IMR-90 (cell line): ENCODE results near the gene GRB2. TPM values are rescaled to one million over a fixed set of nuclear protein-coding genes. Genes with fewer than 3 reads are reported as not detected.

Source experiments
- ATAC-seq: fragments of 200-7000 bp; cut with Tn5 transposase; 2 replicates; pipeline ENCODE4 v1.9.1; 2020; ENCODE audit warnings: low read depth, mild to moderate bottlenecking, moderate library complexity
- BruUV-seq: library from RNA; stranded (reverse); fragments of 400-500 nt; replicated peaks from 2 replicates; lab custom pipeline; 2021; lab: Mats Ljungman, UMichigan
- CTCF ChIA-PET: fragments of 300-600 bp; formaldehyde crosslinking; extraction: SDS; loops from one replicate; lab custom pipeline; 2021; ENCODE audit warnings: antibody characterized with exemption; lab: Yijun Ruan, JAX
- POLR2A ChIA-PET: fragments of 300-600 bp; sonication (Branson Sonifier 250); formaldehyde crosslinking; loops from one replicate; lab custom pipeline; 2022; ENCODE audit warnings: antibody characterized with exemption; ENCODE audit not compliant: unreplicated experiment; lab: Charles Lee
- DNase-seq: peaks from one replicate; pipeline ENCODE4 v3.0.0; 2013
- H2AFZ ChIP-seq: replicated peaks from 2 replicates; pipeline ENCODE3; 2013; ENCODE audit warnings: low read length, mild to moderate bottlenecking; ENCODE audit not compliant: poor library complexity
- H2AK5ac ChIP-seq: 2 replicates; pipeline ENCODE4 v1.6.1; 2013; ENCODE audit warnings: low read depth, low read length, inconsistent platforms
- H2AK9ac ChIP-seq: replicated peaks from 2 replicates; pipeline ENCODE3; 2013; ENCODE audit warnings: mild to moderate bottlenecking, low read depth, low read length, moderate library complexity; ENCODE audit not compliant: poor library complexity
- H2BK120ac ChIP-seq: 2 replicates; pipeline ENCODE4 v1.6.1; 2013; ENCODE audit warnings: low read depth, low read length, inconsistent platforms
- H2BK15ac ChIP-seq: 3 replicates; pipeline ENCODE4 v1.6.1; 2013; ENCODE audit warnings: low read depth, low read length, inconsistent platforms
- H2BK20ac ChIP-seq: 2 replicates; pipeline ENCODE4 v1.6.1; 2013; ENCODE audit warnings: low read depth, mild to moderate bottlenecking, inconsistent platforms, low read length, moderate library complexity
- H2BK5ac ChIP-seq: 2 replicates; pipeline ENCODE4 v1.6.1; 2013; ENCODE audit warnings: mild to moderate bottlenecking, low read depth, low read length, inconsistent platforms; ENCODE audit not compliant: poor library complexity, severe bottlenecking
- H3K14ac ChIP-seq: replicated peaks from 2 replicates; pipeline ENCODE4 v1.6.1; 2013; ENCODE audit warnings: low read depth, low read length, inconsistent platforms
- H3K18ac ChIP-seq: 2 replicates; pipeline ENCODE4 v1.6.1; 2013; ENCODE audit warnings: low read depth, low read length, control low read depth
- H3K23ac ChIP-seq: 2 replicates; pipeline ENCODE4 v1.6.1; 2013; ENCODE audit warnings: low read depth, low read length, inconsistent platforms
- H3K27ac ChIP-seq: 2 replicates; pipeline ENCODE4 v1.5.1; 2013; ENCODE audit warnings: mild to moderate bottlenecking, control low read depth, low read length; ENCODE audit not compliant: insufficient read depth
- H3K27me3 ChIP-seq: 2 replicates; pipeline ENCODE4 v1.6.1; 2013; ENCODE audit warnings: low read length; ENCODE audit not compliant: control insufficient read depth, insufficient read depth
- H3K36me3 ChIP-seq: 2 replicates; pipeline ENCODE4 v1.6.1; 2013; ENCODE audit warnings: low read length, mixed read lengths; ENCODE audit not compliant: control insufficient read depth, insufficient read depth
- H3K4ac ChIP-seq: 2 replicates; pipeline ENCODE4 v1.6.1; 2013; ENCODE audit warnings: low read depth, low read length, inconsistent platforms
- H3K4me1 ChIP-seq: 2 replicates; pipeline ENCODE4 v1.6.1; 2013; ENCODE audit warnings: low read length, mixed read lengths; ENCODE audit not compliant: control insufficient read depth, insufficient read depth
- H3K4me2 ChIP-seq: 2 replicates; pipeline ENCODE4 v1.6.1; 2013; ENCODE audit warnings: low read depth, mild to moderate bottlenecking, control low read depth, low read length, moderate library complexity
- H3K4me3 ChIP-seq: 2 replicates; pipeline ENCODE4 v1.5.1; 2013; ENCODE audit warnings: low read depth, mild to moderate bottlenecking, control low read depth, low read length, moderate library complexity; ENCODE audit not compliant: insufficient read depth
- H3K56ac ChIP-seq: 2 replicates; pipeline ENCODE4 v1.6.1; 2013; ENCODE audit warnings: low read length, inconsistent platforms; ENCODE audit not compliant: insufficient read depth; ENCODE audit errors: extremely low read depth
- H3K79me1 ChIP-seq, 2 experiments: 2 replicates each; pipeline ENCODE4 v1.6.1; 2013; ENCODE audit warnings: low read length in 2 of 2, inconsistent platforms in 1 of 2, low read depth in 1 of 2
- H3K9ac ChIP-seq: 2 replicates; pipeline ENCODE4 v1.6.1; 2013; ENCODE audit warnings: low read depth, low read length, control low read depth
- H3K9me1 ChIP-seq: 2 replicates; pipeline ENCODE4 v1.6.1; 2013; ENCODE audit warnings: low read length, inconsistent platforms; ENCODE audit not compliant: insufficient read depth
- H3K9me3 ChIP-seq: 2 replicates; pipeline ENCODE4 v1.6.1; 2013; ENCODE audit warnings: low read length; ENCODE audit not compliant: control insufficient read depth, insufficient read depth
- H4K20me1 ChIP-seq: 2 replicates; pipeline ENCODE4 v1.6.1; 2013; ENCODE audit warnings: low read length, inconsistent platforms; ENCODE audit not compliant: insufficient read depth
- H4K5ac ChIP-seq: 2 replicates; pipeline ENCODE4 v1.6.1; 2013; ENCODE audit warnings: mild to moderate bottlenecking, low read depth, low read length, control low read depth
- H4K8ac ChIP-seq, 2 experiments: 2 replicates each; pipeline ENCODE4 v1.6.1; 2013; ENCODE audit warnings: low read depth in 2 of 2, low read length in 2 of 2, control low read depth in 1 of 2, inconsistent platforms in 1 of 2
- H4K91ac ChIP-seq: 2 replicates; pipeline ENCODE4 v1.6.1; 2013; ENCODE audit warnings: low read depth, low read length, inconsistent platforms; ENCODE audit not compliant: insufficient read depth
- BHLHE40 ChIP-seq: fragments of 150-350 bp; IDR thresholded peaks from 2 replicates; pipeline ENCODE4 v1.6.1; 2016; ENCODE audit warnings: mild to moderate bottlenecking, low read depth, low read length
- CEBPB ChIP-seq: IDR thresholded peaks from 2 replicates; pipeline ENCODE4 v1.6.1; 2012; ENCODE audit warnings: low read depth, low read length, improper control_type of control experiment
- MAFK ChIP-seq: IDR thresholded peaks from 2 replicates; pipeline ENCODE4 v1.6.1; 2012; ENCODE audit warnings: low read depth, low read length, improper control_type of control experiment
- MAZ ChIP-seq: IDR thresholded peaks from 2 replicates; pipeline ENCODE4 v1.6.1; 2012; ENCODE audit warnings: low read depth, mild to moderate bottlenecking, low read length, improper control_type of control experiment, moderate library complexity, borderline replicate concordance
- MXI1 ChIP-seq: IDR thresholded peaks from 2 replicates; pipeline ENCODE4 v1.6.1; 2012; ENCODE audit warnings: low read depth, mild to moderate bottlenecking, low read length, moderate library complexity, borderline replicate concordance
- NFE2L2 ChIP-seq: fragments of 150-350 bp; IDR thresholded peaks from 2 replicates; pipeline ENCODE4 v1.6.1; 2016; ENCODE audit warnings: low read depth, mild to moderate bottlenecking, low read length
- RAD21 ChIP-seq: IDR thresholded peaks from 2 replicates; pipeline ENCODE4 v1.6.1; 2012; ENCODE audit warnings: low read length, improper control_type of control experiment
- RCOR1 ChIP-seq: IDR thresholded peaks from 2 replicates; pipeline ENCODE4 v1.6.1; 2012; ENCODE audit warnings: mild to moderate bottlenecking, low read length, improper control_type of control experiment; ENCODE audit not compliant: insufficient replicate concordance
- RFX5 ChIP-seq: IDR thresholded peaks from 2 replicates; pipeline ENCODE4 v1.8.0; 2012; ENCODE audit warnings: low read depth, mild to moderate bottlenecking, low read length, moderate library complexity
- SMC3 ChIP-seq: fragments of 150-350 bp; IDR thresholded peaks from 2 replicates; pipeline ENCODE4 v1.6.1; 2016; ENCODE audit warnings: low read depth, mild to moderate bottlenecking, antibody characterized with exemption, low read length, moderate library complexity
- WGBS, 2 experiments: methylation state at CpG; one replicate each; pipeline versions ENCODE4 v1.1.5 to v1.1.7; 2013; ENCODE audit warnings: missing lambda C conversion rate in 2 of 2; ENCODE audit not compliant: insufficient read length in 1 of 2; ENCODE audit errors: extremely low coverage in 2 of 2; 5-methylcytosine and 5-hydroxymethylcytosine counted together
- dilution Hi-C: fragments of 300-500 bp; cut with HindIII; formaldehyde crosslinking; loops from one replicate; pipeline ENCODE4 v1.14.3; 2018; ENCODE audit warnings: low sequenced_read_pairs; ENCODE audit not compliant: unreplicated experiment
- in situ Hi-C: fragments of 300-500 bp; cut with MboI; formaldehyde crosslinking; loops from 3 replicates; pipeline ENCODE4 v1.14.3; 2019; ENCODE audit warnings: low sequenced_read_pairs, inconsistent platforms, mixed read lengths
- intact Hi-C: fragments of 100-400 bp; cut with micrococcal nuclease; formaldehyde crosslinking; loops from 2 replicates; pipeline ENCODE4 v1.10.0; 2022
- polyA plus RNA-seq, 3 experiments: library from polyadenylated mRNA; depleted of rRNA; stranded (reverse); fragments of >200 nt; gene quantifications; 2 replicates each; pipeline ENCODE4 v1.2.3, GENCODE V29; 2012; ENCODE audit warnings: low replicate concordance in 1 of 3
- total RNA-seq: library from RNA; depleted of rRNA; stranded (reverse); fragments of >200 nt; gene quantifications from 2 replicates; pipeline ENCODE4 v1.2.3, GENCODE V29; 2012
- TF ChIP-seq, protein P1 (sequence below): fragments of 150-350 bp; IDR thresholded peaks from 2 replicates; pipeline ENCODE4 v1.6.1; 2016; ENCODE audit warnings: low read depth, mild to moderate bottlenecking, low read length, moderate library complexity, borderline replicate concordance
- TF ChIP-seq, protein P2 (sequence below): conservative IDR thresholded peaks from 2 replicates; pipeline ENCODE4 v1.5.1; 2012; ENCODE audit warnings: mild to moderate bottlenecking, low read depth, low read length, improper control_type of control experiment

Gene GRB2
- total and polyA plus RNA-seq, 2 of the 4 experiments (the other 2 are of a cell fraction) = 49.3 to 62.1 TPM

DNA sequence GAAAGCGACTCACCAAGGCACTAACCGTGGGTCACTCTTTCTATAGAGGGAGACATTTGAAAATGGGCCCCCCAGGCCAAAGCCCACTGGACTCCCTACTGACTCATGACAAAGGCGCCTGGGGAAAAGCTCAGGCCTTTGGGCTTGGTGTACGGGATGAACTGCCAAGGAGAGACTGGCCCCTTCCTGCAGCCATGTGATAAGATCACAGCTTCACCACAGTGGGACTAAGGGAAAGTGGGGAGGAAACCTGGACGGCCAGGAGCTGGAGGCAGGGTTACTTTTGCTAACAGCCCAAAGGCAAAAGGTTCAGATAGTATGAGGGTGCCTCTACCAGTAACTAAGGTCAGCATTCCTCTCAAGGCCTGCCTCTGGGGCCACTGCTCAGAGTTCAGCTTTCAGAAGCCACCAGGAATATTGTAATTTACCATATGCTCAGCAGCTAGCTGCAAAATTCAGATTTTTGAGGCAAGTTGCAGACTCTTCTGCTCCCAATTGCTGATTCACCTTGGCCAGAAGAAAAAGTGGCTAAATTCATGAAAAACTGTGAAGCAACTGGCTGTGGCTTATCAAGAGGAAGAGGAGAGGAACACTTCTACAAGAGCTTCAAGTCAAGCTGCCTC, 79.1 kb downstream of the GRB2 start (continued):
- TF ChIP-seq, protein P1, sequence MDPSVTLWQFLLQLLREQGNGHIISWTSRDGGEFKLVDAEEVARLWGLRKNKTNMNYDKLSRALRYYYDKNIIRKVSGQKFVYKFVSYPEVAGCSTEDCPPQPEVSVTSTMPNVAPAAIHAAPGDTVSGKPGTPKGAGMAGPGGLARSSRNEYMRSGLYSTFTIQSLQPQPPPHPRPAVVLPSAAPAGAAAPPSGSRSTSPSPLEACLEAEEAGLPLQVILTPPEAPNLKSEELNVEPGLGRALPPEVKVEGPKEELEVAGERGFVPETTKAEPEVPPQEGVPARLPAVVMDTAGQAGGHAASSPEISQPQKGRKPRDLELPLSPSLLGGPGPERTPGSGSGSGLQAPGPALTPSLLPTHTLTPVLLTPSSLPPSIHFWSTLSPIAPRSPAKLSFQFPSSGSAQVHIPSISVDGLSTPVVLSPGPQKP = no peak

DNA sequence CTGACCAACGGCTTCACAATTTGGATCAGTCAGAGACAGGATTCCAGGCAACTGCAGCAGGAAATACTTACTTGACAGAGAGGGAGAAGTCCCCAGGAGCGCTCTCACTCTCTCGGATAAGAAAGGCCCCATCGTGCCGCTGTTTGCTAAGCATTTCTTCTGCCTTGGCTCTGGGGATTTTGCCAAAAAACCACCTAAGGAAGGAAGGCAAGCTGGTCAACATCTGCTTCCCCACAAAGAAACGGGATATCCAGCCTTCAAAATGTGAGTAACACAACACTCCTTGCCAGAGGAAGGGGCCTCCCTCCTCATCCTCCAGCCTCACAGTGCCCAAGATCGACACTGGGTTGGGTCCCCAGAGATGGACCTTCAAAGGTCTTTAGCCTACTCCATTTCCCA, 79.7 kb downstream of the GRB2 start:
- WGBS, 2 experiments = 88% methylated on average over 1 of the region's 7 CpGs; no CpG with 5 or more reads in 1 of the 2 experiments

More for the DNA sequence above, 79.7 kb downstream of the GRB2 start:
- Histone ChIP-seq H4K20me1 (peaks cover 16% of the 10 kb centered on the region; the same call in 1 of the 2 replicates), H3K9ac (no peak overlapping the region), H2BK15ac (no peak overlapping the region), H4K91ac (no peak overlapping the region), H3K4me2 (no peak overlapping the region), H3K4me3 (no peak overlapping the region), H3K18ac (no peak overlapping the region), H2BK120ac (no peak overlapping the region), H2BK5ac (no peak overlapping the region), H3K4me1 (peaks cover 5% of the 10 kb centered on the region), H3K79me1 (peaks cover 16 to 58% of the 10 kb centered on the region in 2 experiments), H3K9me3 (no peaks in the 10 kb centered on the region), H3K36me3 (peaks cover 23% of the 10 kb centered on the region), H3K23ac (no peak overlapping the region), H2BK20ac (no peak overlapping the region), H3K27ac (no peak overlapping the region), H3K4ac (no peak overlapping the region), H3K56ac (no peak overlapping the region), H2AFZ (no peak overlapping the region), H4K8ac (no peak overlapping the region), H3K9me1 (peaks cover 11% of the 10 kb centered on the region), H2AK5ac (no peak overlapping the region), H2AK9ac (no peak overlapping the region), H3K14ac (peak overlapping the region; percentile 77; the same call in 1 of the 2 replicates), H3K27me3 (no peaks in the 10 kb centered on the region), H4K5ac (no peak overlapping the region)
- no TSS peak for BruUV-seq
- no peak for ATAC-seq
- TF ChIP-seq SMC3 (no peak), MAZ (no peak), NFE2L2 (no peak), RCOR1 (no peak), RAD21 (no peak), RFX5 (no peak), MAFK (no peak), BHLHE40 (no peak), CEBPB (no peak), MXI1 (no peak)
- TF ChIP-seq, protein P2, sequence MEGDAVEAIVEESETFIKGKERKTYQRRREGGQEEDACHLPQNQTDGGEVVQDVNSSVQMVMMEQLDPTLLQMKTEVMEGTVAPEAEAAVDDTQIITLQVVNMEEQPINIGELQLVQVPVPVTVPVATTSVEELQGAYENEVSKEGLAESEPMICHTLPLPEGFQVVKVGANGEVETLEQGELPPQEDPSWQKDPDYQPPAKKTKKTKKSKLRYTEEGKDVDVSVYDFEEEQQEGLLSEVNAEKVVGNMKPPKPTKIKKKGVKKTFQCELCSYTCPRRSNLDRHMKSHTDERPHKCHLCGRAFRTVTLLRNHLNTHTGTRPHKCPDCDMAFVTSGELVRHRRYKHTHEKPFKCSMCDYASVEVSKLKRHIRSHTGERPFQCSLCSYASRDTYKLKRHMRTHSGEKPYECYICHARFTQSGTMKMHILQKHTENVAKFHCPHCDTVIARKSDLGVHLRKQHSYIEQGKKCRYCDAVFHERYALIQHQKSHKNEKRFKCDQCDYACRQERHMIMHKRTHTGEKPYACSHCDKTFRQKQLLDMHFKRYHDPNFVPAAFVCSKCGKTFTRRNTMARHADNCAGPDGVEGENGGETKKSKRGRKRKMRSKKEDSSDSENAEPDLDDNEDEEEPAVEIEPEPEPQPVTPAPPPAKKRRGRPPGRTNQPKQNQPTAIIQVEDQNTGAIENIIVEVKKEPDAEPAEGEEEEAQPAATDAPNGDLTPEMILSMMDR = no peak
- in situ Hi-C loops = no loop called here
- DNase-seq = peak; percentile 35
- CTCF ChIA-PET = interaction anchor here (1.4 kb wide), 1 partner anchor 68 kb away, joined by 3 read pairs; no protein-coding TSS in a partner anchor
- POLR2A ChIA-PET = no interaction called here
- dilution Hi-C loops = no loop called here
- intact Hi-C loops = loop anchor here (5.0 kb wide), 1 partner anchor 36 kb away; no protein-coding TSS in a partner anchor
